HepG2 (cell line): ENCODE measurements around the gene DNAJC11. TPM values are rescaled to one million over a fixed set of nuclear protein-coding genes. Genes with fewer than 3 reads are reported as not detected.

Experiments
- ADNP ChIP-seq: sonication (generic); formaldehyde crosslinking; IDR thresholded peaks from 2 replicates; pipeline ENCODE4 v1.4.0; 2020; ENCODE audit warnings: missing genetic modification reagents
- ASH2L ChIP-seq: fragments of 300-600, 200-600 bp; sonication (generic); IDR thresholded peaks from 2 replicates; pipeline ENCODE4 v1.7.0; 2017; ENCODE audit warnings: low read depth, mild to moderate bottlenecking, moderate library complexity, mixed read lengths, low read length; ENCODE audit not compliant: insufficient read length
- DMAP1 ChIP-seq: IDR thresholded peaks from 2 replicates; pipeline ENCODE4 v1.6.1; 2016
- DPF2 ChIP-seq: sonication (generic); formaldehyde crosslinking; IDR thresholded peaks from 2 replicates; pipeline ENCODE4 v1.4.0; 2020; ENCODE audit warnings: mild to moderate bottlenecking, low read depth, missing genetic modification reagents, borderline replicate concordance
- HOXA3 ChIP-seq: sonication (generic); formaldehyde crosslinking; IDR thresholded peaks from 2 replicates; pipeline ENCODE4 v1.5.0; 2020; ENCODE audit warnings: missing genetic modification reagents
- ISL2 ChIP-seq: sonication (generic); formaldehyde crosslinking; IDR thresholded peaks from 2 replicates; pipeline ENCODE4 v1.5.0; 2020; ENCODE audit warnings: missing genetic modification reagents
- MYC ChIP-seq: sonication (generic); formaldehyde crosslinking; IDR thresholded peaks from 2 replicates; pipeline ENCODE4 v1.9.0; 2021; ENCODE audit warnings: missing genetic modification reagents, borderline replicate concordance
- NR2C2 ChIP-seq: sonication (generic); formaldehyde crosslinking; IDR thresholded peaks from 2 replicates; pipeline ENCODE4 v1.4.0; 2020; ENCODE audit warnings: missing genetic modification reagents, mild to moderate bottlenecking, moderate library complexity, borderline replicate concordance
- SKI ChIP-seq: fragments of 450-650 bp; IDR thresholded peaks from one replicate; pipeline ENCODE4 v1.6.1; 2018; ENCODE audit warnings: mild to moderate bottlenecking; ENCODE audit not compliant: partially characterized antibody
- SP1 ChIP-seq, 2 experiments: fragments of 450-650 bp in 1 of 2; sonication (generic) in 1 of 2; formaldehyde crosslinking in 1 of 2; IDR thresholded peaks; 2 replicates each; pipeline versions ENCODE4 v1.4.0 to v1.6.1; 2016 to 2020; ENCODE audit warnings: missing genetic modification reagents in 1 of 2
- ZBTB40 ChIP-seq, 2 experiments: fragments of 450-650 bp in 1 of 2; sonication (generic) in 1 of 2; formaldehyde crosslinking in 1 of 2; IDR thresholded peaks; 2 replicates each; pipeline versions ENCODE4 v1.6.1 to v1.8.0; 2016 to 2022; ENCODE audit warnings: antibody characterized with exemption in 1 of 2, mild to moderate bottlenecking in 1 of 2, missing genetic modification reagents in 1 of 2
- ZNF687 ChIP-seq: sonication (generic); formaldehyde crosslinking; IDR thresholded peaks from 2 replicates; pipeline ENCODE4 v1.5.1; 2020; ENCODE audit warnings: mild to moderate bottlenecking, missing genetic modification reagents, moderate library complexity
- ZNF83 ChIP-seq: sonication (generic); formaldehyde crosslinking; IDR thresholded peaks from 2 replicates; pipeline ENCODE4 v1.4.0; 2020; ENCODE audit warnings: missing genetic modification reagents, mild to moderate bottlenecking, borderline replicate concordance
- ZNF850 ChIP-seq: sonication (generic); formaldehyde crosslinking; conservative IDR thresholded peaks from 2 replicates; pipeline ENCODE4 v1.9.0; 2021; ENCODE audit warnings: mild to moderate bottlenecking, missing genetic modification reagents
- polyA plus RNA-seq, 8 experiments: library from polyadenylated mRNA; depleted of rRNA in 3 of 8; stranded (reverse) in 7 of 8; unstranded in 1 of 8; fragments of >200 nt; fragmentation: Illumina TruSeq in 4 of 8; extraction: Trizol in 4 of 8; gene quantifications; 2 replicates each; pipeline versions ENCODE4 v1.2.1 to v1.2.3, GENCODE V29; 2011 to 2016; ENCODE audit warnings: low read depth in 4 of 8, missing spikeins in 1 of 8, mixed read lengths in 1 of 8; ENCODE audit not compliant: insufficient read depth in 1 of 8
- total RNA-seq, 5 experiments: library from RNA; depleted of rRNA; stranded (reverse); fragments of >200 nt; fragmentation: Illumina TruSeq; extraction: Trizol; gene quantifications; 2 replicates each; pipeline ENCODE4 v1.2.3, GENCODE V29; 2016; ENCODE audit warnings: low read depth in 1 of 5

Gene DNAJC11
- total and polyA plus RNA-seq, 2 of the 13 experiments (the other 11 are each of a cell fraction or from before 2014, with no cell fraction given): 25.1 to 47.6 TPM

GRCh38 chr1:6624710-6625583 lies 76.7 kb downstream of the DNAJC11 start, which contains the start of gene THAP3 (continued):
- TF ChIP-seq ZNF687: peak; percentile 71
- no peak for TF ChIP-seq ZBTB40 (IDR thresholded peaks at IDR 0.05)
- no peak; the same call in 1 of the 2 replicates for TF ChIP-seq ZBTB40 (CRISPR knock-in tag; IDR thresholded peaks at IDR 0.05)
- peak; percentile 84 for TF ChIP-seq HOXA3 (CRISPR knock-in tag)
- peak; percentile 67 for TF ChIP-seq ASH2L
- peak; percentile 37; the same call in 1 of the 2 replicates for TF ChIP-seq NR2C2
- TF ChIP-seq MYC (CRISPR knock-in tag): peak; percentile 56
- peak; percentile 15 for TF ChIP-seq SKI
- TF ChIP-seq ZNF83 (CRISPR knock-in tag): no peak
- peak; percentile 61; the same call in 1 of the 2 replicates for TF ChIP-seq DMAP1
- peak; percentile 46; the same call in 1 of the 2 replicates for TF ChIP-seq ISL2 (CRISPR knock-in tag)
- no peak for TF ChIP-seq SP1 (IDR thresholded peaks at IDR 0.05)
- peak; percentile 76 for TF ChIP-seq SP1 (CRISPR knock-in tag; IDR thresholded peaks at IDR 0.05)
- TF ChIP-seq ADNP: no peak
- TF ChIP-seq ZNF850 (CRISPR knock-in tag): no peak
- TF ChIP-seq DPF2 (CRISPR knock-in tag): no peak
